H1 (cell line): ENCODE data around the gene CAVIN1. TPM values are rescaled to one million over a fixed set of nuclear protein-coding genes. Genes with fewer than 3 reads are reported as not detected.

Source experiments
- BACH1 ChIP-seq: IDR thresholded peaks from 2 replicates; pipeline ENCODE4 v1.6.1; 2012; ENCODE audit warnings: low read length, improper control_type of control experiment
- CEBPB ChIP-seq: IDR thresholded peaks from 2 replicates; pipeline ENCODE4 v1.6.1; 2012; ENCODE audit warnings: low read depth, low read length
- CHD2 ChIP-seq: IDR thresholded peaks from 2 replicates; pipeline ENCODE4 v1.6.1; 2012; ENCODE audit warnings: low read length, improper control_type of control experiment
- GTF2F1 ChIP-seq: IDR thresholded peaks from 2 replicates; pipeline ENCODE4 v1.6.1; 2012; ENCODE audit warnings: low read depth, low read length, improper control_type of control experiment, borderline replicate concordance
- PHF8 ChIP-seq: fragments of 200-600 bp; sonication (generic); conservative IDR thresholded peaks from 2 replicates; pipeline ENCODE4 v1.7.1; 2012; ENCODE audit warnings: low read depth, mild to moderate bottlenecking, inconsistent platforms, low read length, moderate library complexity
- POLR2AphosphoS5 ChIP-seq: IDR thresholded peaks from 2 replicates; pipeline ENCODE4 v1.6.1; 2011; ENCODE audit warnings: low read depth, low read length
- SIN3A ChIP-seq, 2 experiments: IDR thresholded peaks in 1 of 2; conservative IDR thresholded peaks in 1 of 2; 2 replicates each; pipeline ENCODE4 v1.6.1; 2011 to 2012; ENCODE audit warnings: low read length in 2 of 2, improper control_type of control experiment in 1 of 2, low read depth in 1 of 2, mild to moderate bottlenecking in 1 of 2
- polyA plus RNA-seq, 7 experiments: library from polyadenylated mRNA; depleted of rRNA in 3 of 7; stranded (reverse) in 5 of 7; unstranded in 2 of 7; fragments of >200 nt in 5 of 7; fragments of 200-250 nt in 2 of 7; gene quantifications; 1 replicate in 5 of 7; 2 replicates in 1 of 7; 4 replicates in 1 of 7; pipeline versions ENCODE4 v1.2.1 to v1.2.3, GENCODE V29; 2011 to 2013; ENCODE audit warnings: missing spikeins in 2 of 7, mixed read lengths in 2 of 7
- total RNA-seq: library from RNA; stranded (reverse); fragmentation: NEBNext Ultra II Directional; extraction: Animal tissue kit (Norgen Biotek cat#: 25700); gene quantifications from 2 replicates; pipeline ENCODE4 v1.2.1, GENCODE V29; 2021
- TF ChIP-seq, protein P1 (sequence below), 3 experiments: IDR thresholded peaks; 1 replicate in 2 of 3; 2 replicates in 1 of 3; pipeline versions ENCODE4 v1.5.1 to v1.6.1; 2011; ENCODE audit warnings: low read length in 3 of 3, mild to moderate bottlenecking in 3 of 3, inconsistent platforms in 2 of 3, low read depth in 1 of 3, moderate library complexity in 1 of 3; ENCODE audit not compliant: insufficient read depth in 1 of 3; ENCODE audit errors: control extremely low read depth in 1 of 3

The CAVIN1 gene
- total and polyA plus RNA-seq, 2 of the 8 experiments (the other 6 are each of a cell fraction or from before 2014, with no cell fraction given), result 16.2 to 41.6 TPM

DNA sequence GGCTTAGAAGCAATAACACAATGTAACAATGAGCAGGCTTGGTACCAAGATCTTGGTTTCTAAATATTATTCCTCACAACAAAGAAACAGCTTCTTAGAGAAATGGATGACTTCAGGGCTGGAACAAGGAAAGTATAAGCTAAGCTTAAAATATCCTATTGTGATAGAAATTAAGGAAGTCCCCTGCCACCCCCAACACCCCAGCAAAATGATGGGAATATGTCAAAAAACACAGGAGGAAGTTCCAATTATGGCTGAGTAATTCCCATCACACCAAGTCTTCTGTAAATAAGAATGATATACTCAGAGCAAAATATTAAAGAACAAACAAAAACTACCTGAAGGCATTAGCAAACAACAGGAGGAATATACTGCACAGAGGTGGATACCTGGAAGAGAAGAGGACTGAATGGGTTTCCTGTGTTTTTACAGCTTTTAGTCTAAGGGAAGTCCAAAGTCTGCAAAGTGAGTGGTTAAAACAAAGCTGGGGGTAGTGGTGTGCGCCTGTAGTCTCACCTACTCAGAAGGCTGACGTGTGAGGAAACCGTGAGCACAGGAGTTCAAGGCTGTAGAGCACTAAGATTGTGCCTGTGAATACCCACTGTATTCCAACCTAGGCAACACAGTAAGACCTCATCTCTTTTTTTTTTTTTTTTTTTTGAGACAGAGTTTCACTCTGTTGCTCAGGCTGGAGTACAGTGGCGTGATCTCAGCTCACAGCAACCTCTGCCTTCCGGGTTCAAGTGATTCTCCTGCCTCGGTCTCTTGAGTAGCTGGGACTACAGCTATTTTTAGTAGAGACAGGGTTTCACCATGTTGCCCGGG, 18.5 kb upstream of the CAVIN1 start (continued):
- no peak for TF ChIP-seq CEBPB
- no peak for TF ChIP-seq SIN3A (conservative IDR thresholded peaks at IDR 0.05 in 1 of 2, IDR thresholded peaks at IDR 0.05 in 1 of 2; ENCODE audit: low read depth in 1 of 2, low read length in 2 of 2)
- TF ChIP-seq, protein P1, sequence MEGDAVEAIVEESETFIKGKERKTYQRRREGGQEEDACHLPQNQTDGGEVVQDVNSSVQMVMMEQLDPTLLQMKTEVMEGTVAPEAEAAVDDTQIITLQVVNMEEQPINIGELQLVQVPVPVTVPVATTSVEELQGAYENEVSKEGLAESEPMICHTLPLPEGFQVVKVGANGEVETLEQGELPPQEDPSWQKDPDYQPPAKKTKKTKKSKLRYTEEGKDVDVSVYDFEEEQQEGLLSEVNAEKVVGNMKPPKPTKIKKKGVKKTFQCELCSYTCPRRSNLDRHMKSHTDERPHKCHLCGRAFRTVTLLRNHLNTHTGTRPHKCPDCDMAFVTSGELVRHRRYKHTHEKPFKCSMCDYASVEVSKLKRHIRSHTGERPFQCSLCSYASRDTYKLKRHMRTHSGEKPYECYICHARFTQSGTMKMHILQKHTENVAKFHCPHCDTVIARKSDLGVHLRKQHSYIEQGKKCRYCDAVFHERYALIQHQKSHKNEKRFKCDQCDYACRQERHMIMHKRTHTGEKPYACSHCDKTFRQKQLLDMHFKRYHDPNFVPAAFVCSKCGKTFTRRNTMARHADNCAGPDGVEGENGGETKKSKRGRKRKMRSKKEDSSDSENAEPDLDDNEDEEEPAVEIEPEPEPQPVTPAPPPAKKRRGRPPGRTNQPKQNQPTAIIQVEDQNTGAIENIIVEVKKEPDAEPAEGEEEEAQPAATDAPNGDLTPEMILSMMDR (IDR thresholded peaks at IDR 0.05; ENCODE audit: control extremely low read depth in 1 of 3, insufficient read depth in 1 of 3, low read depth in 1 of 3, low read length in 3 of 3), result no peak
- TF ChIP-seq GTF2F1, result no peak
- TF ChIP-seq CHD2, result no peak
- TF ChIP-seq PHF8, result no peak
- no peak for TF ChIP-seq BACH1
- TF ChIP-seq POLR2AphosphoS5, result no peak
